MCF 10A (cell line): ENCODE results near the gene TEX11. TPM values are rescaled to one million over a fixed set of nuclear protein-coding genes. Genes with fewer than 3 reads are reported as not detected.

Experiments used
- BruUV-seq: library from RNA; stranded (reverse); fragments of 400-500 nt; replicated peaks from 2 replicates; lab custom pipeline; 2021; lab: Mats Ljungman, UMichigan
- CTCF ChIA-PET: fragments of 300-600 bp; sonication (Branson Sonifier 250); formaldehyde crosslinking; extraction: SDS; loops from one replicate; lab custom pipeline; 2021; ENCODE audit warnings: antibody characterized with exemption, inconsistent platforms; lab: Yijun Ruan, JAX
- POLR2A ChIA-PET: fragments of 300-600, 350-650 bp; sonication (Branson Sonifier 250); formaldehyde crosslinking; extraction: SDS; loops from one replicate; lab custom pipeline; 2020; ENCODE audit warnings: antibody characterized with exemption, inconsistent platforms; lab: Yijun Ruan, JAX
- DNase-seq: peaks from one replicate; pipeline ENCODE4 v3.0.0-alpha.2; 2018; ENCODE audit not compliant: unreplicated experiment
- H3K27ac Mint-ChIP-seq: one replicate; pipeline ENCODE4 v1.8.0; 2022; ENCODE audit warnings: mild to moderate bottlenecking, low read depth, mixed read lengths; ENCODE audit not compliant: unreplicated experiment
- H3K27me3 Mint-ChIP-seq: one replicate; pipeline ENCODE4 v1.8.0; 2022; ENCODE audit warnings: mixed read lengths; ENCODE audit not compliant: insufficient read depth, unreplicated experiment
- H3K36me3 Mint-ChIP-seq: one replicate; pipeline ENCODE4 v1.8.0; 2022; ENCODE audit warnings: mild to moderate bottlenecking, moderate library complexity, mixed read lengths; ENCODE audit not compliant: insufficient read depth, unreplicated experiment
- H3K4me1 Mint-ChIP-seq: one replicate; pipeline ENCODE4 v1.8.0; 2022; ENCODE audit warnings: mixed read lengths; ENCODE audit not compliant: insufficient read depth, unreplicated experiment
- H3K4me3 Mint-ChIP-seq: one replicate; pipeline ENCODE4 v1.8.0; 2022; ENCODE audit warnings: mild to moderate bottlenecking, moderate library complexity, mixed read lengths; ENCODE audit not compliant: unreplicated experiment
- H3K9me3 Mint-ChIP-seq: one replicate; pipeline ENCODE4 v1.8.0; 2022; ENCODE audit warnings: mixed read lengths; ENCODE audit not compliant: unreplicated experiment
- CTCF ChIP-seq: fragments of 200-600 bp; IDR thresholded peaks from one replicate; pipeline ENCODE4 v1.8.0; 2022; ENCODE audit warnings: antibody characterized with exemption, mild to moderate bottlenecking; ENCODE audit not compliant: unreplicated experiment
- intact Hi-C: fragments of 100-400 bp; cut with micrococcal nuclease; formaldehyde crosslinking; loops from 2 replicates; pipeline ENCODE4 v1.14.1; 2022
- total RNA-seq: library from RNA; stranded (reverse); gene quantifications from 2 replicates; pipeline ENCODE4 v1.2.3, GENCODE V29; 2022

TEX11 gene
- total RNA-seq, 1 experiment from 2014 or later, result not detected

- Mint-ChIP-seq H3K36me3 (peaks cover 4% of the 10 kb centered on the region), H3K9me3 (no peaks in the 10 kb centered on the region), H3K4me1 (peaks cover 7% of the 10 kb centered on the region)
Observed at GRCh38 chrX:70509078-70509477, 399.4 kb downstream of the TEX11 start.

GRCh38 chrX:70508296-70508911 lies 400.1 kb downstream of the TEX11 start:
- Mint-ChIP-seq H3K27me3 (peaks cover 67% of the 10 kb centered on the region), H3K4me3 (no peak overlapping the region), H3K36me3 (peaks cover 4% of the 10 kb centered on the region), H3K9me3 (no peaks in the 10 kb centered on the region), H3K4me1 (peaks cover 7% of the 10 kb centered on the region), H3K27ac (no peak overlapping the region)
- POLR2A ChIA-PET, result no interaction called here
- intact Hi-C loops, result no loop called here
- no TSS peak for BruUV-seq
- no peak for DNase-seq
- CTCF ChIA-PET, result interaction anchor here (0.6 to 0.8 kb wide), 2 partner anchors 54 to 714 kb away, joined by 3 to 4 read pairs; no protein-coding TSS in a partner anchor
- no peak for TF ChIP-seq CTCF

More at GRCh38 chrX:70509078-70509477, 399.4 kb downstream of the TEX11 start:
- CTCF ChIA-PET, result no interaction called here
- no peak for TF ChIP-seq CTCF
- no peak overlapping the region for H3K27ac Mint-ChIP-seq
- DNase-seq, result no peak
- no TSS peak for BruUV-seq
- H3K4me3 Mint-ChIP-seq, result no peak overlapping the region
- POLR2A ChIA-PET, result interaction anchor here (0.7 kb wide), 1 partner anchor 531 kb away, joined by 4 read pairs; no protein-coding TSS in a partner anchor
- intact Hi-C loops, result no loop called here
- H3K27me3 Mint-ChIP-seq, result peaks cover 65% of the 10 kb centered on the region

- Mint-ChIP-seq H3K27ac (no peak overlapping the region), H3K4me1 (peaks cover 7% of the 10 kb centered on the region)
Observed at GRCh38 chrX:70505451-70505841, 403.1 kb downstream of the TEX11 start.

More at GRCh38 chrX:70505451-70505841, 403.1 kb downstream of the TEX11 start:
- intact Hi-C loops, result no loop called here
- ChIA-PET CTCF (no interaction called here), POLR2A (no interaction called here)
- Mint-ChIP-seq H3K36me3 (peaks cover 13% of the 10 kb centered on the region), H3K9me3 (no peaks in the 10 kb centered on the region), H3K27me3 (peaks cover 64% of the 10 kb centered on the region), H3K4me3 (no peak overlapping the region)
- no peak for TF ChIP-seq CTCF
- DNase-seq, result no peak
- BruUV-seq, result no TSS peak
